K562 (cell line): ENCODE measurements around the gene HADH. TPM values are rescaled to one million over a fixed set of nuclear protein-coding genes. Genes with fewer than 3 reads are reported as not detected.

ENCODE experiments used
- E2F8 ChIP-seq: fragments of 450-650 bp; IDR thresholded peaks from 2 replicates; pipeline ENCODE4 v1.7.1; 2018; ENCODE audit warnings: mild to moderate bottlenecking, low read depth; ENCODE audit not compliant: partially characterized antibody
- ELF4 ChIP-seq: fragments of 450-650 bp; formaldehyde crosslinking; IDR thresholded peaks from 2 replicates; pipeline ENCODE4 v1.4.0; 2022; ENCODE audit warnings: missing genetic modification characterization
- GTF3C2 ChIP-seq: IDR thresholded peaks from 3 replicates; pipeline ENCODE4 v1.6.1; 2011; ENCODE audit warnings: borderline replicate concordance, mild to moderate bottlenecking, moderate library complexity; ENCODE audit not compliant: insufficient read length; ENCODE audit errors: extremely low read depth
- JUND ChIP-seq, 2 experiments: IDR thresholded peaks; 2 replicates in 1 of 2; 3 replicates in 1 of 2; pipeline ENCODE4 v1.6.1; 2011; ENCODE audit warnings: borderline replicate concordance in 2 of 2, low read depth in 2 of 2, low read length in 2 of 2, improper control_type of control experiment in 1 of 2, missing biosample characterization in 1 of 2, missing genetic modification characterization in 1 of 2, missing genetic modification reagents in 1 of 2
- L3MBTL2 ChIP-seq: fragments of 450-650 bp; IDR thresholded peaks from 2 replicates; pipeline ENCODE4 v1.6.1; 2016; ENCODE audit warnings: mild to moderate bottlenecking, moderate library complexity
- PRDM10 ChIP-seq: fragments of 450-650 bp; IDR thresholded peaks from 2 replicates; pipeline ENCODE4 v1.6.1; 2018; ENCODE audit not compliant: partially characterized antibody
- RAD51 ChIP-seq: fragments of 450-650 bp; IDR thresholded peaks from 2 replicates; pipeline ENCODE4 v1.7.1; 2016; ENCODE audit warnings: low read depth, mild to moderate bottlenecking, borderline replicate concordance
- SIN3B ChIP-seq: fragments of 450-650 bp; IDR thresholded peaks from 2 replicates; pipeline ENCODE4 v1.6.1; 2017; ENCODE audit warnings: low read depth, mild to moderate bottlenecking, moderate library complexity
- SMARCC2 ChIP-seq: fragments of 450-650 bp; IDR thresholded peaks from 2 replicates; pipeline ENCODE4 v1.6.1; 2017; ENCODE audit warnings: antibody characterized with exemption, moderate library complexity, mild to moderate bottlenecking, low read depth
- SNAPC5 ChIP-seq: fragments of 250-450 bp; sonication (Bioruptor Pico); IDR thresholded peaks from 2 replicates; pipeline ENCODE4 v1.8.0; 2021; ENCODE audit warnings: moderate library complexity, mild to moderate bottlenecking, inconsistent platforms
- STAT5B ChIP-seq: fragments of 250-450 bp; sonication (Bioruptor Pico); IDR thresholded peaks from 2 replicates; pipeline ENCODE4 v1.8.0; 2021; ENCODE audit warnings: mild to moderate bottlenecking, inconsistent platforms
- SUPT5H ChIP-seq: fragments of 450-650 bp; IDR thresholded peaks from 2 replicates; pipeline ENCODE4 v1.6.1; 2016
- THAP7 ChIP-seq: fragments of 250-450 bp; sonication (Bioruptor Pico); IDR thresholded peaks from 2 replicates; pipeline ENCODE4 v1.5.0; 2021
- ZBTB9 ChIP-seq: fragments of 450-650 bp; formaldehyde crosslinking; IDR thresholded peaks from 2 replicates; pipeline ENCODE4 v1.4.0; 2020; ENCODE audit warnings: mild to moderate bottlenecking, moderate library complexity
- polyA plus RNA-seq, 8 experiments: library from polyadenylated mRNA; depleted of rRNA in 4 of 8; stranded (reverse) in 5 of 8; unstranded in 3 of 8; fragments of >200 nt; fragmentation: Nextera tagmentation in 2 of 8; fragmentation: Illumina TruSeq in 1 of 8; extraction: Ambion mirVana in 2 of 8; extraction: Trizol in 1 of 8; gene quantifications; 2 replicates each; pipeline versions ENCODE4 v1.2.1 to v1.2.3, GENCODE V29; 2011 to 2014; ENCODE audit warnings: inconsistent platforms in 1 of 8, missing spikeins in 1 of 8
- total RNA-seq, 7 experiments: library from RNA; depleted of rRNA in 6 of 7; stranded (reverse); fragments of >200 nt in 6 of 7; fragmentation: Illumina TruSeq in 2 of 7; extraction: Trizol in 2 of 7; gene quantifications; 2 replicates each; pipeline versions ENCODE4 v1.2.1 to v1.2.3, GENCODE V29; 2011 to 2021; ENCODE audit warnings: low replicate concordance in 1 of 7

The HADH gene
- total and polyA plus RNA-seq, 9 of the 15 experiments (the other 6 are each of a cell fraction or from before 2014, with no cell fraction given) = 9.4 to 73.3 (median 32.8) TPM

- TF ChIP-seq JUND (IDR thresholded peaks at IDR 0.05; ENCODE audit: borderline replicate concordance, low read depth, low read length) (no peak), JUND (tag; IDR thresholded peaks at IDR 0.05; ENCODE audit: borderline replicate concordance, low read depth, low read length) (no peak; the same call in 2 of the 3 replicates), PRDM10 (no peak), E2F8 (no peak), SIN3B (no peak), THAP7 (CRISPR knock-in tag) (no peak), STAT5B (CRISPR knock-in tag) (no peak), RAD51 (peak; percentile 36; the same call in 1 of the 2 replicates), SNAPC5 (CRISPR knock-in tag) (no peak), SUPT5H (peak; percentile 80), SMARCC2 (no peak), L3MBTL2 (peak; percentile 92), GTF3C2 (no peak), ELF4 (CRISPR knock-in tag) (no peak), ZBTB9 (CRISPR knock-in tag) (0 out of 2 replicates have a peak, but pooled peaks have one; percentile 36)
Observed at GRCh38 chr4:107989537-107990386, at the start of gene HADH (continued).
